Measurements from ENCODE around the gene PRR29. TPM values are rescaled to one million over a fixed set of nuclear protein-coding genes. Genes with fewer than 3 reads are reported as not detected.

The PRR29 gene
- total RNA-seq, 1 experiment from 2014 or later = not detected

DNA sequence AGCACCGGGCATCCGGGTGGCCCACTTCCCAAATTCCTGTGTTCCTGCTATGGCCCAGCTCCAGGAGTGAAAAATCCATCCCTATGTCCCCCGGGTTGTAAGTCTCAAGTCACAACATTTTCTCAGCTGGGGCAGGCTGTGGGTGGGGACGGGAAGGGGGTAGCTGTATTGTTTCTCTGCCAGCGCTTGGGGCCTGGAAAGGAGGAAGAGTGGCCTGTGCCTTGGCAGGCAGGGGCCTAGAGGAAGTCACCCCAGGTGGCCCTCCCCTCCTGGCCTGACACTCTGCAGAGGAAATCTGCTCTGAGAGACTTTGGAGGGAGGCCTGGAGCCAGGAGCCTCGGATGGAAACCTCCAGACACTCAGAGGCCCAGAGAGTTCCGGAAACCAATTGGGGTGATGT is 14.8 kb upstream of the PRR29 start:
- TF ChIP-seq, protein P1, sequence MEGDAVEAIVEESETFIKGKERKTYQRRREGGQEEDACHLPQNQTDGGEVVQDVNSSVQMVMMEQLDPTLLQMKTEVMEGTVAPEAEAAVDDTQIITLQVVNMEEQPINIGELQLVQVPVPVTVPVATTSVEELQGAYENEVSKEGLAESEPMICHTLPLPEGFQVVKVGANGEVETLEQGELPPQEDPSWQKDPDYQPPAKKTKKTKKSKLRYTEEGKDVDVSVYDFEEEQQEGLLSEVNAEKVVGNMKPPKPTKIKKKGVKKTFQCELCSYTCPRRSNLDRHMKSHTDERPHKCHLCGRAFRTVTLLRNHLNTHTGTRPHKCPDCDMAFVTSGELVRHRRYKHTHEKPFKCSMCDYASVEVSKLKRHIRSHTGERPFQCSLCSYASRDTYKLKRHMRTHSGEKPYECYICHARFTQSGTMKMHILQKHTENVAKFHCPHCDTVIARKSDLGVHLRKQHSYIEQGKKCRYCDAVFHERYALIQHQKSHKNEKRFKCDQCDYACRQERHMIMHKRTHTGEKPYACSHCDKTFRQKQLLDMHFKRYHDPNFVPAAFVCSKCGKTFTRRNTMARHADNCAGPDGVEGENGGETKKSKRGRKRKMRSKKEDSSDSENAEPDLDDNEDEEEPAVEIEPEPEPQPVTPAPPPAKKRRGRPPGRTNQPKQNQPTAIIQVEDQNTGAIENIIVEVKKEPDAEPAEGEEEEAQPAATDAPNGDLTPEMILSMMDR (conservative IDR thresholded peaks at IDR 0.05; ENCODE audit: low read depth, low read length) = no peak
- no peak for TF ChIP-seq EZH2 (IDR thresholded peaks at IDR 0.05; ENCODE audit: borderline replicate concordance, low read depth, low read length, poor library complexity, severe bottlenecking)

GRCh38 chr17:63984236-63984635 is 13.9 kb upstream of the PRR29 start:
- no peak for TF ChIP-seq EZH2 (IDR thresholded peaks at IDR 0.05; ENCODE audit: borderline replicate concordance, low read depth, low read length, poor library complexity, severe bottlenecking)
- TF ChIP-seq, protein P1 (conservative IDR thresholded peaks at IDR 0.05; ENCODE audit: low read depth, low read length) = no peak
- no peak for DNase-seq (ENCODE audit: low spot score)
- Histone ChIP-seq H3K27ac (ENCODE audit: low read depth, low read length, poor library complexity, severe bottlenecking) (no peak overlapping the region), H3K9me3 (ENCODE audit: low read depth, low read length, poor library complexity, severe bottlenecking) (no peaks in the 10 kb centered on the region), H3K27me3 (replicated peaks; ENCODE audit: insufficient read depth, low read depth, low read length, poor library complexity) (no peaks in the 10 kb centered on the region), H3K36me3 (ENCODE audit: insufficient read depth, low read length, poor library complexity, severe bottlenecking) (no peaks in the 10 kb centered on the region), H3K4me3 (ENCODE audit: low read depth, low read length, poor library complexity, severe bottlenecking) (no peak overlapping the region), H3K4me1 (ENCODE audit: insufficient read depth, low read length, poor library complexity, severe bottlenecking) (no peaks in the 10 kb centered on the region)
- CTCF ChIA-PET = no interaction called here
- POLR2A ChIA-PET (ENCODE audit: low non-redundant PET) = no interaction called here
- intact Hi-C loops (cut with micrococcal nuclease; ENCODE audit: unreplicated experiment) = no loop called here
- no TSS peak for BruUV-seq (replicated peaks)

More for the DNA sequence above, 14.8 kb upstream of the PRR29 start:
- intact Hi-C loops (cut with micrococcal nuclease; ENCODE audit: unreplicated experiment) = no loop called here
- H3K4me3 ChIP-seq (ENCODE audit: low read depth, low read length, poor library complexity, severe bottlenecking) = no peak overlapping the region
- no peaks in the 10 kb centered on the region for H3K36me3 ChIP-seq (ENCODE audit: insufficient read depth, low read length, poor library complexity, severe bottlenecking)
- H3K27me3 ChIP-seq (replicated peaks; ENCODE audit: insufficient read depth, low read depth, low read length, poor library complexity) = no peaks in the 10 kb centered on the region
- BruUV-seq (replicated peaks) = no TSS peak
- POLR2A ChIA-PET (ENCODE audit: low non-redundant PET) = interaction anchor here (0.6 kb wide), 1 partner anchor 37 kb away, joined by 18 read pairs; no protein-coding TSS in a partner anchor
- H3K4me1 ChIP-seq (ENCODE audit: insufficient read depth, low read length, poor library complexity, severe bottlenecking) = no peaks in the 10 kb centered on the region
- H3K9me3 ChIP-seq (ENCODE audit: low read depth, low read length, poor library complexity, severe bottlenecking) = no peaks in the 10 kb centered on the region
- DNase-seq (ENCODE audit: low spot score) = no peak
- no peak overlapping the region for H3K27ac ChIP-seq (ENCODE audit: low read depth, low read length, poor library complexity, severe bottlenecking)
- CTCF ChIA-PET = no interaction called here

GRCh38 chr17:63984651-63985386 is 13.3 kb upstream of the PRR29 start:
- Histone ChIP-seq H3K27ac (ENCODE audit: low read depth, low read length, poor library complexity, severe bottlenecking) (no peak overlapping the region), H3K4me1 (ENCODE audit: insufficient read depth, low read length, poor library complexity, severe bottlenecking) (no peaks in the 10 kb centered on the region), H3K9me3 (ENCODE audit: low read depth, low read length, poor library complexity, severe bottlenecking) (no peaks in the 10 kb centered on the region), H3K4me3 (ENCODE audit: low read depth, low read length, poor library complexity, severe bottlenecking) (no peak overlapping the region), H3K36me3 (ENCODE audit: insufficient read depth, low read length, poor library complexity, severe bottlenecking) (no peaks in the 10 kb centered on the region), H3K27me3 (replicated peaks; ENCODE audit: insufficient read depth, low read depth, low read length, poor library complexity) (no peaks in the 10 kb centered on the region)
- intact Hi-C loops (cut with micrococcal nuclease; ENCODE audit: unreplicated experiment) = no loop called here
- TF ChIP-seq, protein P1 (conservative IDR thresholded peaks at IDR 0.05; ENCODE audit: low read depth, low read length) = no peak
- no peak for TF ChIP-seq EZH2 (IDR thresholded peaks at IDR 0.05; ENCODE audit: borderline replicate concordance, low read depth, low read length, poor library complexity, severe bottlenecking)
- no TSS peak for BruUV-seq (replicated peaks)
- ChIA-PET POLR2A (ENCODE audit: low non-redundant PET) (interaction anchor here (0.7 kb wide), 1 partner anchor 225 kb away, joined by 3 read pairs; no protein-coding TSS in a partner anchor), CTCF (interaction anchor here (0.5 kb wide), 1 partner anchor 16 kb away, joined by 3 read pairs; no protein-coding TSS in a partner anchor)
- peak; percentile 74 for DNase-seq (ENCODE audit: low spot score)
